ENCODE data around the gene BARHL1.

Gene BARHL1

DNA sequence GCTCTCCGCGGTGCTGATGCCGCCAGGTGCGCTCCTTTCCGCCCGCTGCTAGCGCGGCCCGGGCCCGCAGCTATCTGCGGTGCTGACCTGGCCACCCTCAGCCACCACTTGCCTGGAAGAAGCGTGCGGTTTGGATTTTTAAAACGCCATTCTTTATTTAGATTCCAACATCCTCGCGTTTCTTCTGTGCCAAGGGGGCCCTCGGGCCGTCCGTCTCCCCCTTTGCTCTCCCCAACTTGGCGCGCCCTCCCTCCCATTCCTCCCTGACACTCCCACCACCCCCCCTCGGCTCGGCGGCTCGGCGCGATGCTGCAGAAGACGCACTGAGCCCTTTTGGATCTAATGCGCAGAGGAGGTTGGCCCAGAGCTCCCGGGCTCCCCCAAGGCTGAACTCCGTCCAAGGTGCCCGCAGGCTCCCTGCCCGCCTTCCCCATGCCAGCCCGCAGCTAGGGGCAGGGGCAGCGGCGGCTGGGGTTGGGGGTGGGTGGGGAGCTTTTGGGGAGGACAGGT, at the start of gene BARHL1:
Gene BARHL1 (plus strand): TSS at position 331 of the 510 bp plus-strand sequence. CDS start 192 bp downstream, outside the sequence.
- Histone ChIP-seq H3K27ac (ENCODE audit: low read depth, low read length, poor library complexity, severe bottlenecking) (no peak within 1 kb of the TSS), H4K20me1 (ENCODE audit: insufficient read depth, low read length) (no peaks in the 10 kb centered on the region), H3F3A (ENCODE audit: insufficient read depth, low read length) (no peaks in the 10 kb centered on the region), H3K27me3 (ENCODE audit: insufficient read depth, low read length) (no peaks in the 10 kb centered on the region), H3K9me2 (ENCODE audit: low read depth, low read length) (no peaks in the 10 kb centered on the region), H3K4me3 (ENCODE audit: low read depth, low read length, poor library complexity, severe bottlenecking) (no peak within 1 kb of the TSS), H3K9ac (ENCODE audit: low read length) (no peak within 1 kb of the TSS), H2AFZ (ENCODE audit: low read length) (no peak within 1 kb of the TSS), H3K36me3 (ENCODE audit: insufficient read depth, low read length) (no peaks in the 10 kb centered on the region), H3K4me1 (ENCODE audit: insufficient read depth, low read length, severe bottlenecking) (no peaks in the 10 kb centered on the region), H3K4me2 (ENCODE audit: low read length) (no peak within 1 kb of the TSS), H3K79me2 (ENCODE audit: insufficient read depth, low read length) (no peaks in the 10 kb centered on the region), H3K9me3 (ENCODE audit: low read length) (no peaks in the 10 kb centered on the region)
- no peak for TF ChIP-seq EZH2 (IDR thresholded peaks at IDR 0.05; ENCODE audit: borderline replicate concordance, low read length)
- TF ChIP-seq, protein P1, sequence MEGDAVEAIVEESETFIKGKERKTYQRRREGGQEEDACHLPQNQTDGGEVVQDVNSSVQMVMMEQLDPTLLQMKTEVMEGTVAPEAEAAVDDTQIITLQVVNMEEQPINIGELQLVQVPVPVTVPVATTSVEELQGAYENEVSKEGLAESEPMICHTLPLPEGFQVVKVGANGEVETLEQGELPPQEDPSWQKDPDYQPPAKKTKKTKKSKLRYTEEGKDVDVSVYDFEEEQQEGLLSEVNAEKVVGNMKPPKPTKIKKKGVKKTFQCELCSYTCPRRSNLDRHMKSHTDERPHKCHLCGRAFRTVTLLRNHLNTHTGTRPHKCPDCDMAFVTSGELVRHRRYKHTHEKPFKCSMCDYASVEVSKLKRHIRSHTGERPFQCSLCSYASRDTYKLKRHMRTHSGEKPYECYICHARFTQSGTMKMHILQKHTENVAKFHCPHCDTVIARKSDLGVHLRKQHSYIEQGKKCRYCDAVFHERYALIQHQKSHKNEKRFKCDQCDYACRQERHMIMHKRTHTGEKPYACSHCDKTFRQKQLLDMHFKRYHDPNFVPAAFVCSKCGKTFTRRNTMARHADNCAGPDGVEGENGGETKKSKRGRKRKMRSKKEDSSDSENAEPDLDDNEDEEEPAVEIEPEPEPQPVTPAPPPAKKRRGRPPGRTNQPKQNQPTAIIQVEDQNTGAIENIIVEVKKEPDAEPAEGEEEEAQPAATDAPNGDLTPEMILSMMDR (IDR thresholded peaks at IDR 0.05; ENCODE audit: low read length): no peak

DNA sequence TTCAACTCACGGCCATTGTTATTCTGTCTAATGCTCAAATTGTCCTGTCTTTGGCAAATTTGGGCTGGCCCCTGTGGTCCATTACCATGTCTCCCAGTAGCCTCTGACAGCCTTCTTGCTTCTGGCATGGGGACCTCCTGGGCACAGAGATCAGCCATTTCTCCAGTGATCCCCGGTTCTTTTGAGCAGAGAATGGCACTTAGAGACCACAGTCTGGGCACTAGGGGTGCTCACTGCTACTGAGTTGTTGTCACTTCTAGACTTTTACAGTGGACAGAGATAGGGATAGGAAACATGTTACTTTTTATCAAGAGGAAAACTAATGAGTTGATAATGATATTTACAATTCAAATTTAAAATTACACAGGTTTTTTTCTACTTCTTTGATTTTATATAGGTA, 47.6 kb upstream of the BARHL1 start:
- Histone ChIP-seq H3K9ac (ENCODE audit: low read length) (no peak overlapping the region), H3K9me2 (ENCODE audit: low read depth, low read length) (no peaks in the 10 kb centered on the region), H3F3A (ENCODE audit: insufficient read depth, low read length) (no peaks in the 10 kb centered on the region), H3K4me1 (ENCODE audit: insufficient read depth, low read length, severe bottlenecking) (no peaks in the 10 kb centered on the region), H3K36me3 (ENCODE audit: insufficient read depth, low read length) (no peaks in the 10 kb centered on the region; the same call in 1 of the 2 replicates), H3K27ac (ENCODE audit: low read depth, low read length, poor library complexity, severe bottlenecking) (no peak overlapping the region), H3K79me2 (ENCODE audit: insufficient read depth, low read length) (no peaks in the 10 kb centered on the region), H3K4me3 (ENCODE audit: low read depth, low read length, poor library complexity, severe bottlenecking) (no peak overlapping the region), H2AFZ (ENCODE audit: low read length) (no peak overlapping the region), H3K9me3 (ENCODE audit: low read length) (peaks cover 4% of the 10 kb centered on the region; the same call in 1 of the 2 replicates), H3K27me3 (ENCODE audit: insufficient read depth, low read length) (peaks cover 7% of the 10 kb centered on the region; the same call in 1 of the 2 replicates), H4K20me1 (ENCODE audit: insufficient read depth, low read length) (no peaks in the 10 kb centered on the region), H3K4me2 (ENCODE audit: low read length) (no peak overlapping the region)
- TF ChIP-seq, protein P1 (IDR thresholded peaks at IDR 0.05; ENCODE audit: low read length): no peak

DNA sequence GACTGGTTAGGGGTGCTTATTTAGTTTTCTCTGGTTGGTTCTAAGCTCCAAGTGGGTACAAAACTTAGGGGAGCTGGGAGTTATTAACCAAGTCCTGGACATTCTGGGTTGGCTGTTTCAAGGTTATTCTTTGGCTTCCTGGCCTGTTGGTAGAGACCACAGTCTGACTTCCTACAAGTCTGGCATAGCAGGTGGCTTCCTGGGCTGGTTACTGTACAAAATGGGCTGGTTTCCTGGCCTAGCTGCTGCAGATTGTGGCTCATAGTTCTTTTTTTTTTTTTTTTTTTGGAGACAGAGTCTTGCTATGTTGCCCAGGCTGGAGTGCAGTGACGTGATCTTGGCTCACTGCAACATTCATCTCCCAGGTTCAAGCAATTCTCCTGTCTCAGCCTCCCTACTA, 46.3 kb upstream of the BARHL1 start:
- no peaks in the 10 kb centered on the region; the same call in 1 of the 2 replicates for H3K36me3 ChIP-seq (ENCODE audit: insufficient read depth, low read length)
- H3K79me2 ChIP-seq (ENCODE audit: insufficient read depth, low read length): no peaks in the 10 kb centered on the region
- peaks cover 12% of the 10 kb centered on the region; the same call in 1 of the 2 replicates for H3K27me3 ChIP-seq (ENCODE audit: insufficient read depth, low read length)
- H2AFZ ChIP-seq (ENCODE audit: low read length): no peak overlapping the region
- no peak overlapping the region for H3K4me3 ChIP-seq (ENCODE audit: low read depth, low read length, poor library complexity, severe bottlenecking)
- H3K9me3 ChIP-seq (ENCODE audit: low read length): peaks cover 4% of the 10 kb centered on the region; the same call in 1 of the 2 replicates
- no peak overlapping the region for H3K4me2 ChIP-seq (ENCODE audit: low read length)
- no peak overlapping the region for H3K27ac ChIP-seq (ENCODE audit: low read depth, low read length, poor library complexity, severe bottlenecking)
- no peaks in the 10 kb centered on the region for H3K9me2 ChIP-seq (ENCODE audit: low read depth, low read length)
- TF ChIP-seq, protein P1 (IDR thresholded peaks at IDR 0.05; ENCODE audit: low read length): no peak
- no peak for TF ChIP-seq EZH2 (IDR thresholded peaks at IDR 0.05; ENCODE audit: borderline replicate concordance, low read length)
- H3F3A ChIP-seq (ENCODE audit: insufficient read depth, low read length): no peaks in the 10 kb centered on the region
- H3K9ac ChIP-seq (ENCODE audit: low read length): no peak overlapping the region
- H4K20me1 ChIP-seq (ENCODE audit: insufficient read depth, low read length): no peaks in the 10 kb centered on the region
- no peaks in the 10 kb centered on the region for H3K4me1 ChIP-seq (ENCODE audit: insufficient read depth, low read length, severe bottlenecking)
